ENCODE measurements around the gene FOXI2.

DNA sequence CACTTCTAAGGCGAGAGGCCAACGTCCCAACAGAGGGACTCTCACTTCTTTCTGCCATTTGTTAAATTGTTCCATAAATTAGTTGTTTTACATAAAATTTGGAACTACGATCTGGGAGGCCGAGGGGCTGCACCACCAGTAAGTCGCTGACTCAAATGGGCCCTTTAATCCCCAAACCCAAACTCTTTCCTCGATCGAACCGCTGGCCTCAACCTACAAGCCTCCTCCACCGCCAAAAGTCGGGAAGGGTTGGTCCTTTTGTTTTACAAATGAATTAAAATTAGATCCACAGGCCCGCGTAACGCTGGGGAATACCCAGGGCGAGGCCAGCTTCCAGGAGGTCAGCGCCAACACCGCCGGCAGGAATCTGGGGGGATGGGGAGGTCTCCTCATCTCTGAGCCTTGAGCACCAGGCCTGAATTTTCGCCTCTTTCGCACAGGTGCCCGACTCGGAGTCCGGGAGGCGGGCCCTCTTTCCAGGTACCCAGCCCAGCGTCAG is 1.2 kb upstream of the FOXI2 start:
- TF ChIP-seq HCFC1 (IDR thresholded peaks at IDR 0.05; ENCODE audit: low read depth, low read length) (no peak), ESRRA (IDR thresholded peaks at IDR 0.05; ENCODE audit: borderline replicate concordance, low read depth) (no peak)

All from K562 (cell line).